HK-2 (cell line): Measurements from ENCODE around the gene IL18RAP.

Experiments used
- DNase-seq: peaks from one replicate; pipeline ENCODE4 v3.0.0-alpha.2; 2018; ENCODE audit not compliant: unreplicated experiment

Gene IL18RAP, protein sequence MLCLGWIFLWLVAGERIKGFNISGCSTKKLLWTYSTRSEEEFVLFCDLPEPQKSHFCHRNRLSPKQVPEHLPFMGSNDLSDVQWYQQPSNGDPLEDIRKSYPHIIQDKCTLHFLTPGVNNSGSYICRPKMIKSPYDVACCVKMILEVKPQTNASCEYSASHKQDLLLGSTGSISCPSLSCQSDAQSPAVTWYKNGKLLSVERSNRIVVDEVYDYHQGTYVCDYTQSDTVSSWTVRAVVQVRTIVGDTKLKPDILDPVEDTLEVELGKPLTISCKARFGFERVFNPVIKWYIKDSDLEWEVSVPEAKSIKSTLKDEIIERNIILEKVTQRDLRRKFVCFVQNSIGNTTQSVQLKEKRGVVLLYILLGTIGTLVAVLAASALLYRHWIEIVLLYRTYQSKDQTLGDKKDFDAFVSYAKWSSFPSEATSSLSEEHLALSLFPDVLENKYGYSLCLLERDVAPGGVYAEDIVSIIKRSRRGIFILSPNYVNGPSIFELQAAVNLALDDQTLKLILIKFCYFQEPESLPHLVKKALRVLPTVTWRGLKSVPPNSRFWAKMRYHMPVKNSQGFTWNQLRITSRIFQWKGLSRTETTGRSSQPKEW

GRCh38 chr2:102422910-102423309 lies at the start of gene IL18RAP:
Gene IL18RAP (plus strand): TSS chr2:102423160. CDS start chr2:102423278, 118 bp downstream.
- no peak for DNase-seq

DNA sequence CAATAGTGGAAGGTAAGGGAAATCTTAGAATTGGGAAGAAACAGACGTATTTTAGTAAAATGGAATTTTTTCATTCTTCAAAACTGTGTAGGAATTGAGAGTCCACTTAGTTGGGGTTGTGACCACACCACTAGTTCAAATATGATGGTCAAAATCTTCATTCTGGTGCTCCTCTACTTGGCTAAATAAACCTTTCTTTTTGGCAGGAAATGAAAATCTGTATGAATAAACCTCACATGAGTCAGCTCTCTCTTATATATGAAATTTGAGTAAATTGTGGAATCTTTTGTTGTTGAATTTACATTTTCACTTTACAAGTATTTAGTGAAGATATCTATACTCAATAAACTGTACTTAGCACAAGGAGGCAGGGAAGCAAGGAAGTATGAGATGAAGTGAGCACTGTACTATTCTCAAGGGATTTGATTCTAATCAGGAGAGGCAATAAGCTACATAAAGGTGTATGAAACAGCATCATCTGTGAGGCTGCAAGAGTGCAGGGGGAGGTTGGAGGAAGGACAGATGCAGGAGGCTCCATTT lies 46.8 kb upstream of the IL18RAP start:
- DNase-seq, result no peak

- no peak for DNase-seq
These were observed 39.2 kb upstream of the IL18RAP start for GRCh38 chr2:102383722-102384121.

GRCh38 chr2:102385522-102385921 lies 37.4 kb upstream of the IL18RAP start:
- no peak for DNase-seq

DNA sequence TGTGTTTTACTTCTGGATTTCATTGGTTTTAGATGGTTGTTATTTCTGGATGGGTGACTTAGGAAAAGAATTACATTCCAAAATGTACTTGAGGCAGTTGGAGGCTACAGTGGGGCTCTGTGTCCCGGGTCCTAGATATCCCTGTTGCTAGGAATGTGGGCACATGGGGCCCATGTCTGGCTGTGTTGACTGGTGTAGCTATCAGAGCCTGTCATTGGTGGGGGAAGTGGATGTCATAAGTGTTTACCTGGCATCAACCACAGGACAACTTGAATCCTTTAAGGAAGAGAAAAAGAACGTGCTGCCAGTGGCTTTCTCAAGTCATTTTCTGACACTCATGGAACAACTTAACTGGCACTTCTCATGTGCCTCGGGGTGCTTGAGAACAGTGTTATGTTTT lies 37.0 kb upstream of the IL18RAP start:
- no peak for DNase-seq

DNA sequence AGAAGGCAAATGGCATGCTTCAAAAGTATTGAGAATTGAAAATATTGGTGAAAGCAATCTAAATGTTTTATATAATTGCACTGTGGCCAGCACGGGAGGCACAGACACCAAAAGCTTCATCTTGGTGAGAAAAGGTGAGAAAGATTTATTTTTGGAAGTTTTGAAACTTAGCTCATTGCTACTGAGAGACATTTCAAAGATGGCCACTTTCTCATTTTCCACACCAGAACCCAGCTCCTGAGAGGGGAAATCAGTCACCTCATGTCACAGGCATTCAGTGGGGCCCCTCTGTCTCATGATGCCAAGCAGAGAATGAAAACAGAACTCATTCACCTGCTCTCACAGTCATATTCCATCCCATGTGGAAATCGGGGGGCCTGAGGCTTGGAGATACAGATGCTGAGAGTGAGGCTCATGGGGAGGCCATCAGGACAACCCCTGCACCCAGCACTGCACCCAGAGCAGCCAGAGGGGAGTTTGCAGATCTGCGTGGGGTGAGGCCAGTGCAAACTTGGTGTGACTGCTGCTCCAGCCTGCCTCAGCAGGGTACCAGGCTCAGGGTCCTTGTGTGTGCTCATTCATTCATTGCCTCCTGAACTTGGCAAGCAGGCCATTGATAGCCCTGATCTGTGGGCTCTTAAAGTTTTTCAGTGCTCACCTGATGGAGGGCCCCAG lies 36.0 kb upstream of the IL18RAP start:
- DNase-seq, result no peak

DNA sequence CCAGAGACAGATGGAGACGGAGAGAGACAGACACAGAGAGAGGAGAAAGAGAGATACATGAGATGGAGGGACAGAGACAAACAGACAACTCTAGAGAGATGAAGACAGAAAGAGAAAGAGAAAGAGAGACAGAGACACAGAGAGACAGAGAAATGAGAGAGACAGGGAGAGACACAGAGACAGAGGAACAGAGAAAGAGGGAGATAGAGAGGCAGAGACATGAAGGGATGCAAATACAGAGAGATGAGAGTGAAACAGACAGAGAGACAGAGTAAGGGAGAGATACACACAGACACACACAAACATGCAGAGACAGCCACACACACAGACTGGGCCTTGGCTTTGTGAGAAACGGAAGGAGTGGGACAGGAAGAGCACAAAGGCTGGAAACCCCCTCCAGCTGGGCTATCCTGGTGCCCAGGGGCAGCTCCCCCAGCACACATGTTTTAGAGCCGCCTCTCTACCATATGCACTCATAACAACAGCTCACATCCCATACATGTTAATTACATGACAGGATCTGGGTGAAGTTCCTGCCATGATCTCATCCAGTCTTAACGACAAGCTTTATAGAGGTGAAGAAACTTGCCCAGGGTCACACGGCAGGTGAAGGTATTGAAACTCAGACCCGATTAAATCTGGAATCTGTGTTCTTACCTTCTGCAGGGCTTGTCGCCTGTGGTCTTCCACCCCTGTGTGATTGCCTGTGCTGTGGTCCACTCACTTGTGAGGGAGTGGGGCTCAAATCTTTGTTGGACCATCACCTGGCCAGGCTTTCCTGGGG lies 35.0 kb upstream of the IL18RAP start:
- DNase-seq, result no peak

DNA sequence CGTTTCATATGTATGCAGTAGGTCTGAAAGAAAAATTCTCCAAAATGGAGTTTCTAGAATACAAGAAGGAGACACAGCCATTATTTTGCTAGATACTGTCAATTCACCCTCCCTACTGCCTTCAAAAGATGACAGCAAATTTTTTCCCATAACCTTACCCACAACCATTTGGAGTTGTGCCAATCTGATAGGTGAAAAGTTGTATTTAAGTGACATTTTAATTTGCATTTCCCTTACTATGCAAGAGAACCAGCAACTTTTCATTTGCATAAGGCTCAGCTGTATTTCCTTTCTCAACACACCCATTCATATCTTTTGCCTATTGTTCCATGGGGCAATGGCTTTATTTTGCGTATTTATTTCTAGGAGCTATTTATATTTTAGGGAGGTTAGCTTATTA lies 31.4 kb upstream of the IL18RAP start:
- DNase-seq, result no peak

DNA sequence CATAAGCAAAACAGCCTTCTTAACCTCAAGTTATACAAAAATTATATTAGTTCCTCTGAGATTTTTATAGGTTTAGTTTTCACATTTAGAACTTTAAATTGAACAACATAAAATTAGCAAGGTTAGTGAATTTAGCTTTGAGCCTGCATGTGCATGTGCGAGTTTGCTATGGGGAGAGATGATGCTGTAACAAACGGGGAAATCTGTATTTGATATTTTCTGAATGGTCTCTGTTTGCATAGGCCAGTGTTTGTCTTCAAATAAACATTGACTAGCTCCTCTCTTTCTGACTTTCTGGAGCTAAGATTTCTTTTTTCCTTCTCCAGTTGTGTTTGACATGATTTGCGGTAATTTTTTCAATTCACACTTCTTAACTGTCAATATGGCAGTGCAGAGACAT lies 30.9 kb upstream of the IL18RAP start:
- no peak for DNase-seq

DNA sequence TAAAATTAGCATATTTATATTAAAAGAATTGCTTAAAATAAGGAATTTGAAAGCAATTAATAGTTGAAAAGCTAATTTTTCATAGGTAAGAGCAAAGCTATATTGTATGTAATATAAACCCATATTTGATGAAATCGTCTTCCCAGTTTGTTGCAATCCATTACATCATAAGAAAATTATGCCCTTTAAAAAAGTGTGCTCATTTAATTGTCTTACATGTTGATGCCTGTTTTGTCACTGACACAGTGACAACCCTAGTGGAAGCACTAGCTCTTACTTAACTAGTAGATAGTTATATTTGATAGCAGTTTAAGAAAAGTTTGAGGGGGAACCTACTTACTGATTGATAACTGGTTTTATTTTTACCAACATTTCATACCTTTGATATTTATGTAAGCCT lies 30.0 kb upstream of the IL18RAP start:
- no peak for DNase-seq

DNA sequence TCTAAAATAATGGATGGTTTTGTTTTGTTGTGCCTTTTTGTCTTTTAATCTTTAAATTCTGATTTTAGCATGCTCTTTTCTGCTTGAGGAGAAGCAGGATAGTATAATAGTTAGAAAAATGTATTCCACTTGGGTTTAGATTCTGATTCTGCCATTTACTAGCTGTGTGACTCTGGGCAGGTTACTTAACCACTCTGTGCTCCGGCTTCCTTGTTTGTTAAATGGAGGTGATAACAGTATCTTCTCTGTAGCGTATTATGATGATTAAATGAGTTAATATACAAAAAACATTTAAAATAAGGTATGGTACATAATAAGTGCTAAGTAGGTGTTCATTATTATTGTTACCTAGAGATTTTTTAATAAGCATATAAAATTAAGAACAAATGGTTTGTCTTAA lies 26.9 kb upstream of the IL18RAP start:
- DNase-seq, result no peak

DNA sequence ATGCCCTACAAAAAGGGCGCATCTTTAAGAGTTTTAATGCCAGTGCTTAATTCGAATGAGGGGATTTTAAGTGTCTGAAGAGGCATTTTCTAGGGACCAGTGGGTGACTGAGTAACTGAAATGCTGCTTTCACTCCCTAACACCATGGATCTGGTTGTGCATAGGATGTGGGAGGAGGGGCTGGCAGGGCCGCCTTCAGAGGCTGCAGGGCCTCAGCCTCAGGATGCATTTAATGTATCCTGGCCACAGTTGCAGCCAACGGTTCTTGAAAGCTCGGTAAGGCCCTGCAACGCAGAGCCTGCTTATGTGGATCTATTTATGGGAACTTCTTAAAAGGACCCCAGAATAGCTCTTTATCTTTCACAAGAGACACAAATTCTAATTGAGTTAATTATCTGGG lies 25.8 kb upstream of the IL18RAP start:
- no peak for DNase-seq

DNA sequence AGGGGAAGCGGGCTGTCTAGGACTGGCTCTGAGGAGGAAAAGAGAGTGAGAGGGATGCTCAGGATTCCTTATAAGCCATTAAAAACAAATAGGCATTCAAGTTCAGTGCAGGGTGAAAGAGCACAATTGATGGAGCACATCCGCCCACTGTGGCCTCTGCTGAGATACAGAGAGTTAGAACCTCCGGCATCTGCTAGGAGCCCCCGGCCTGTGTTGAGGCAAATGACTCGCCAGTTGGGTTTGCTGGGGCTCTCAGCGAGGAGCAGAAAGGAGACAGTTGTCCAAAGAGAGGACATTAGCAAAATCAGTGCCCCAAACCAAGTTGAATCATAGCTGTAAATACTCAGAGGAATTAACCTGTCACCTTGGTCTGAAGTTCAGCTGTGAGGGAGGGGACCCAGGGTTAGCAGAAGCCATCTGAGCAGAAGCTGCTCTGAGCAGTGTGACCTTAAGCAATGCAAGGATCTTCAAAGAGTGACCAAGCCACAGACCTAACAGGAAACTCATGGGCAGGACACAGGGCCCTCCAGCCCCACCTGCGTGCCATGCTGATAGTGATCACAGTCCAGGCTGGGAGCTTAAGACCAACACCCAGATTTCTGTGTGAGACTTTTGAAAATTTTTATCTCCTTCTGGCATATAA lies 23.3 kb upstream of the IL18RAP start:
- DNase-seq, result no peak

DNA sequence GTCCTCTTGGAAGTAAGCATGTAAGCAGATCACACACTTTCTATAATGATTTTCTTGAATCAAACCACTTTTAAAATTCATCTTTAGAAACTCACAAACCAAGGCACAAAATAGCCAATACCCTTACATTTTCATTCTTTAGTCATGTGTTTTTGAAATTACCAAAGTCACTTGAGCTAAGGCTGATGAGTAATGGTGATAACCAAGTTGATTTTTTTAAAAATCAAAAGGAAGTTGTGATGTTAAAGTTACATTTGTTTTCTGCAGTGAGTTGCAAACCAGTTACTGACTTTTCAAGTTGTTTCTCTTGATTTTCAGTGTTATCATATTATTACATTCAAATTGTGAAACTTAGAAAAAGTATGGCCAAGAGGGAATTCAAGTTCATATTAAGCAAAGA lies 21.5 kb upstream of the IL18RAP start:
- DNase-seq, result no peak

GRCh38 chr2:102401865-102402264 lies 21.1 kb upstream of the IL18RAP start:
- DNase-seq, result no peak

DNA sequence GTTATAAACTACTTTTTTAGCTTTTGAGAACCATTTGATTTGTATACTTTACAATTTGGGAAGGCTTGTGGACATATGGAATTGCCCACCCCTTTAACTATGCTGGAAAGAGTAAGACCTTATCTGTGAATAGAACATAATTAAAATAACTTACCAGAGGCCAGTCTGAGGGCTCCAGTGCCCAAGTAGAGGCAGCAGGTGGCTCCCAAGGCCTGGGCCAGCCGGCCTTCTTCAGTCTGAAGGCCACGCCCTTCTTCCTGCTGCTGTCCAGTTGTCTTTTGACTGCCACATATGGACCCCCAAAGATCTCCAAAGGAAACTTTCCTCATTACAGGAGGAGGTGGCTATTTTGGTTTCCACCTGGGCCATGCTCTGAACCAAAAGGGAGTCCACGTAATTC lies 12.0 kb upstream of the IL18RAP start:
- DNase-seq, result no peak

DNA sequence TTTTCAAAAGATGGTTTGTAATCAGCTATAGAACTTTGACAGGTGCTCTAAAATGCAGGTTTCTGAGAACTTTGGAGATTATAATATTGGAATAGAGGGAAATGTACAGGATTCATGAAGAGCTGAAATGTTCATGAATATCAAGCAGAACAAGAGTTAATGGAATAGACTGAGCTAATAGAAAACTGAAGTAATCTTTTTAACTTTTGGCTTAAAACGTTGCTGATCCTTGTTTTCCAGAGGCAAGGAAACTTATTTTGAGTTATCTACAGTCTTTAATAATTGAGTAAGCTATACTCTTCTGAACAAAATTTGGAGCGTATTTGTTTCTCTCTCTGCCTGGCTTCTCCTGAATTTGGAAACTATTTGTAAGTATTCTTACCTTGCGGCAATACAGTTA lies 10.8 kb upstream of the IL18RAP start:
- DNase-seq, result no peak

- DNase-seq, result no peak
These were observed 5.0 kb upstream of the IL18RAP start for GRCh38 chr2:102417946-102418345.

DNA sequence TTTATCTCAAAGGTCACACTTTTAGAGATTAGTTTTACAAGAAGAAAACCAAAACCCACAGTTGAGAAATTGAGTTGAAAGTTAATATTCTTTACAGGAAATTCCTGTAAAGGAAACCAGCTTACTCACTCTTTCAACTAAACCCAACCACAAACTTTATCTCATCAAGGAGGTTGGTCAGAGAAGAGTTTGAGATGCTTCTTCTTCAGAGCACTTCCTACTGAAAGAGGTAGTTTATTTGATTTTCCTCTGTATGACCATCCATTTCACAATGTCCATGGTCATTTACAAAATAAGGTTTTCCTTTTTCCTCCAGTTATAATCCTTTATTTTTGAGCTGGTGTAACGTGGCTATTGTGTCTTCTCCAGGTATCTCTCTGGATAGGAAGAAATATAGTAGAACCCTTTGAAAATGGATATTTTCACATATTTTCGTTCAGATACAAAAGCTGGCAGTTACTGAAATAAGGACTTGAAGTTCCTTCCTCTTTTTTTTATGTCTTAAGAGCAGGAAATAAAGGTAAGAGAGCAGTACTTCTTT lies 4.5 kb upstream of the IL18RAP start:
- DNase-seq, result no peak

DNA sequence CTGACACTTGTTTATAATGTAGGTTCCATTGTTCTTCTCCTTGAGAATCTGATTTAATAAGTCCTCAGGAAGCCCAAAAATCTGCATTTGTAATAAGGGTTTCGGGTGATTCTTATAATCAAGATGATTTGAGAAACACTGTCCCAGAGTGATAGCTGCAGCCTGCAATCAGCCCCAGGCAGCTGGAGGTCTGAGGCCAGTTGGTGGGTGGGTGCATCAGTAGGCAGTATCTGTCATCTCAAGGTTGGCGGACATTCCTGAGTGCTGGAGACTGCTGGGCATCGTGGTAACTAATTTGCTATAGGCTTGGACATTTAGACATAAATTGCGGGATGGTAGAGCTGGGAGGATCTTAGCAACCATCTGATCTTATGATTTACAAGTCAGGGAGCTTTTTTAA lies 2.7 kb upstream of the IL18RAP start:
- no peak for DNase-seq
